Adrenal gland (tissue), 12 donors: ENCODE measurements around the gene TTC39B. TPM values are rescaled to one million over a fixed set of nuclear protein-coding genes. Genes with fewer than 3 reads are reported as not detected.

Source experiments
- DNase-seq, 7 donors: peaks; one replicate each; pipeline ENCODE4 v3.0.0-alpha.2; 2019 to 2020
- H3K27ac ChIP-seq, 5 donors: fragments of 200-600 bp; sonication (generic) in 4 of 5; 1 replicate in 3 of 5; 2 replicates in 2 of 5; pipeline versions ENCODE4 v1.5.1 to v1.8.0; 2016 to 2020; ENCODE audit warnings: mild to moderate bottlenecking in 1 of 5
- H3K27me3 ChIP-seq: fragments of 200-600 bp; 2 replicates; pipeline ENCODE4 v1.8.0; 2021
- H3K36me3 ChIP-seq, 2 donors: fragments of 200-600 bp; replicated peaks in 1 of 2; 1 replicate in 1 of 2; 2 replicates in 1 of 2; pipeline versions ENCODE4 v1.5.1 to v1.8.0; 2018 to 2022
- H3K4me1 ChIP-seq, 2 donors: fragments of 200-600 bp; replicated peaks in 1 of 2; 1 replicate in 1 of 2; 2 replicates in 1 of 2; pipeline versions ENCODE4 v1.5.1 to v1.8.0; 2018 to 2021
- H3K4me3 ChIP-seq, 4 donors: fragments of 200-600 bp; sonication (generic) in 3 of 4; one replicate each; pipeline ENCODE4 v1.5.1; 2016 to 2018
- H3K9me3 ChIP-seq, 3 donors: fragments of 200-600 bp; sonication (generic) in 1 of 3; replicated peaks in 1 of 3; 1 replicate in 2 of 3; 2 replicates in 1 of 3; pipeline versions ENCODE4 v1.5.1 to v1.8.0; 2016 to 2021
- POLR2A ChIP-seq, 2 donors: fragments of 450-650 bp; IDR thresholded peaks; one replicate each; pipeline ENCODE4 v1.6.1; 2017; ENCODE audit warnings: antibody characterized with exemption in 2 of 2, mild to moderate bottlenecking in 2 of 2, moderate library complexity in 1 of 2
- WGBS, 4 donors: extraction: QIAGEN DNeasy Blood & Tissue Kit in 2 of 4; methylation state at CpG; one replicate each; pipeline versions ENCODE4 v1.1.5 to v1.1.7; 2013 to 2017; 5-methylcytosine and 5-hydroxymethylcytosine counted together
- intact Hi-C, 2 donors: fragments of 100-400 bp; cut with DNase I; formaldehyde crosslinking; loops; one replicate each; pipeline versions ENCODE4 v1.14.1 to v1.15.0; 2022 to 2023
- polyA plus RNA-seq, 3 donors: library from polyadenylated mRNA; stranded (reverse); fragments of 200-250 nt in 2 of 3; fragments of 350-450 nt in 1 of 3; fragmentation: Illumina TruSeq in 1 of 3; extraction: RNeasy Lipid Tissue Mini Kit (QIAGEN cat#74804) in 1 of 3; gene quantifications; one replicate each; pipeline ENCODE4 v1.2.3, GENCODE V29; 2013 to 2014
- total RNA-seq, 9 donors: library from RNA; depleted of rRNA in 4 of 9; stranded (reverse); fragments of >200 nt in 4 of 9; fragments of 120-200 nt in 1 of 9; fragmentation: NEBNext Ultra II Directional in 1 of 9; extraction: Animal tissue kit (Norgen Biotek cat#: 25700) in 1 of 9; gene quantifications; one replicate each; pipeline versions ENCODE4 v1.1.0 to v1.2.4, GENCODE V29; 2013 to 2023
- TF ChIP-seq, protein P1 (sequence below), 6 experiments: fragments of 450-650 bp in 4 of 6; fragments of 200-600 bp in 2 of 6; sonication (generic) in 1 of 6; IDR thresholded peaks; 1 replicate in 5 of 6; 2 replicates in 1 of 6; pipeline versions ENCODE4 v1.5.1 to v1.8.0; 2016 to 2021; ENCODE audit warnings: antibody characterized with exemption in 6 of 6, mild to moderate bottlenecking in 2 of 6, moderate library complexity in 1 of 6
- donor health status: healthy with polysubstance abuse.
- donor health status: Bipolar disorder and iron deficiency.
- donor health status: DM: yes; HTN: yes; CAD: no.
- donor health status: DM: no; HTN: no; CAD: no.
- donor health status: DM: no; HTN: no; CAD: no.
- donor health status: DM: yes; HTN: yes; CAD: no.

TTC39B gene
- total and polyA plus RNA-seq, 12 donors = 3.7 to 14.4 (median 9.5) TPM

- Histone ChIP-seq H3K27me3 (no peaks in the 10 kb centered on the region), H3K9me3 (no peaks in the 10 kb centered on the region), H3K27ac (no peak overlapping the region), H3K4me1 (peaks cover 0 to 7% of the 10 kb centered on the region in 2 donors), H3K36me3 (no peaks in the 10 kb centered on the region), H3K4me3 (no peak overlapping the region)
- 76 to 85% (median 79%) methylated on average over 2 of the region's 2 CpGs for WGBS, 4 donors
- intact Hi-C loops = no loop called here
- no peak for TF ChIP-seq POLR2A (IDR thresholded peaks at IDR 0.05)
- TF ChIP-seq, protein P1, sequence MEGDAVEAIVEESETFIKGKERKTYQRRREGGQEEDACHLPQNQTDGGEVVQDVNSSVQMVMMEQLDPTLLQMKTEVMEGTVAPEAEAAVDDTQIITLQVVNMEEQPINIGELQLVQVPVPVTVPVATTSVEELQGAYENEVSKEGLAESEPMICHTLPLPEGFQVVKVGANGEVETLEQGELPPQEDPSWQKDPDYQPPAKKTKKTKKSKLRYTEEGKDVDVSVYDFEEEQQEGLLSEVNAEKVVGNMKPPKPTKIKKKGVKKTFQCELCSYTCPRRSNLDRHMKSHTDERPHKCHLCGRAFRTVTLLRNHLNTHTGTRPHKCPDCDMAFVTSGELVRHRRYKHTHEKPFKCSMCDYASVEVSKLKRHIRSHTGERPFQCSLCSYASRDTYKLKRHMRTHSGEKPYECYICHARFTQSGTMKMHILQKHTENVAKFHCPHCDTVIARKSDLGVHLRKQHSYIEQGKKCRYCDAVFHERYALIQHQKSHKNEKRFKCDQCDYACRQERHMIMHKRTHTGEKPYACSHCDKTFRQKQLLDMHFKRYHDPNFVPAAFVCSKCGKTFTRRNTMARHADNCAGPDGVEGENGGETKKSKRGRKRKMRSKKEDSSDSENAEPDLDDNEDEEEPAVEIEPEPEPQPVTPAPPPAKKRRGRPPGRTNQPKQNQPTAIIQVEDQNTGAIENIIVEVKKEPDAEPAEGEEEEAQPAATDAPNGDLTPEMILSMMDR (IDR thresholded peaks at IDR 0.05) = no peak
- DNase-seq = no peak
Observed at GRCh38 chr9:15138357-15138686, 168.7 kb downstream of the TTC39B start.

DNA sequence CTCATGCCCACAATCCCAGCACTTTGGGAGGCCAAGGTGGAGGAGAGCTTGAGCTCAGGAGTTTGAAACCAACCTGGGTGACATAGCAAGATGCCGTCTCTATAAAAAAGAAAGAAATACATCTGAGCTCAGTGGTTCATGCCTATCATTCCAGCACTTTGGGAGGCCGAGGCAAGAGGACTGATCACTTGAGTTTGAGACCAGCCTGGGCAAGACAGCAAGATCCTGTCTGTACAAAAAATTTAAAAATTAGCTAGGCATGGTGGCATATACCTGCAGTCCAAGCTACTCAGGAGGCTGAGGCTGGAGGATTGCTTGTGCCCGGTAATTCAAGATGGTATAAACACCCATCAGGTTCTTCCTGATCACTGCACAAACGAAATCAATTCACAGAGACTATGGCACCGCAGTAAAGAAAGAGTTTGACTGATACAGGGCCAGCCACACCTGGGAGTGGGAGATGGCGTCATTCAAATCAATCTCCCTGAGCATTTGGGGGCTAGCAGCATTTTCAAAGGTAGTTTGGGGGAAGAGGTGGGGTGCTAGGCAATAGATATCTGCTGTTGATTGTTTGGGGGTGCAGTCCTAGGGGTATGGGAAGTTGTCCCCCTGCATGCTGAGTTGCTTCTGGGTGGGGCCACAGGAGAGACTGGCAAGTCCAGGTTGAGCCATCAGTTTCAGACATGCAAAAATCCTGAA lies 169.2 kb downstream of the TTC39B start:
- no peak for DNase-seq
- no peaks in the 10 kb centered on the region for H3K9me3 ChIP-seq
- H3K4me3 ChIP-seq = no peak overlapping the region
- no peaks in the 10 kb centered on the region for H3K27me3 ChIP-seq
- intact Hi-C loops = no loop called here
- 77 to 88% (median 82%) methylated on average over 6 of the region's 6 CpGs for WGBS, 4 donors
- TF ChIP-seq, protein P1 (IDR thresholded peaks at IDR 0.05) = no peak
- no peak for TF ChIP-seq POLR2A (IDR thresholded peaks at IDR 0.05)
- H3K4me1 ChIP-seq = peaks cover 0 to 7% of the 10 kb centered on the region in 2 donors
- no peak overlapping the region for H3K27ac ChIP-seq
- H3K36me3 ChIP-seq = no peaks in the 10 kb centered on the region

- no peak overlapping the region for H3K4me3 ChIP-seq
- peaks cover 0 to 7% of the 10 kb centered on the region in 2 donors for H3K4me1 ChIP-seq
- DNase-seq = no peak
- H3K27me3 ChIP-seq = no peaks in the 10 kb centered on the region
- 54 to 83% (median 74%) methylated on average over 2 of the region's 2 CpGs for WGBS, 4 donors
- no peaks in the 10 kb centered on the region for H3K9me3 ChIP-seq
- no peak overlapping the region for H3K27ac ChIP-seq
- no peak for TF ChIP-seq POLR2A (IDR thresholded peaks at IDR 0.05)
- TF ChIP-seq, protein P1 (IDR thresholded peaks at IDR 0.05) = no peak
- intact Hi-C loops = no loop called here
- H3K36me3 ChIP-seq = no peaks in the 10 kb centered on the region
Observed at GRCh38 chr9:15137089-15137488, 169.9 kb downstream of the TTC39B start.

- Histone ChIP-seq H3K4me1 (peaks cover 0 to 7% of the 10 kb centered on the region in 2 donors), H3K36me3 (no peaks in the 10 kb centered on the region), H3K9me3 (no peaks in the 10 kb centered on the region), H3K27ac (no peak overlapping the region), H3K4me3 (no peak overlapping the region), H3K27me3 (no peaks in the 10 kb centered on the region)
- DNase-seq = no peak
- intact Hi-C loops = no loop called here
- 76 to 81% (median 81%) methylated on average over 5 of the region's 5 CpGs for WGBS, 4 donors
- TF ChIP-seq POLR2A (IDR thresholded peaks at IDR 0.05) = no peak
- TF ChIP-seq, protein P1 (IDR thresholded peaks at IDR 0.05) = no peak
Observed at GRCh38 chr9:15136646-15137045, 170.4 kb downstream of the TTC39B start.
